Measurements from ENCODE around the gene ANKHD1. TPM values are rescaled to one million over a fixed set of nuclear protein-coding genes. Genes with fewer than 3 reads are reported as not detected.
A peak's percentile ranks its signal among the peaks of the same experiment; 100 is the strongest.

ANKHD1 gene
- total and polyA plus RNA-seq, 4 donors: 33.2 to 116 (median 60.1) TPM

DNA sequence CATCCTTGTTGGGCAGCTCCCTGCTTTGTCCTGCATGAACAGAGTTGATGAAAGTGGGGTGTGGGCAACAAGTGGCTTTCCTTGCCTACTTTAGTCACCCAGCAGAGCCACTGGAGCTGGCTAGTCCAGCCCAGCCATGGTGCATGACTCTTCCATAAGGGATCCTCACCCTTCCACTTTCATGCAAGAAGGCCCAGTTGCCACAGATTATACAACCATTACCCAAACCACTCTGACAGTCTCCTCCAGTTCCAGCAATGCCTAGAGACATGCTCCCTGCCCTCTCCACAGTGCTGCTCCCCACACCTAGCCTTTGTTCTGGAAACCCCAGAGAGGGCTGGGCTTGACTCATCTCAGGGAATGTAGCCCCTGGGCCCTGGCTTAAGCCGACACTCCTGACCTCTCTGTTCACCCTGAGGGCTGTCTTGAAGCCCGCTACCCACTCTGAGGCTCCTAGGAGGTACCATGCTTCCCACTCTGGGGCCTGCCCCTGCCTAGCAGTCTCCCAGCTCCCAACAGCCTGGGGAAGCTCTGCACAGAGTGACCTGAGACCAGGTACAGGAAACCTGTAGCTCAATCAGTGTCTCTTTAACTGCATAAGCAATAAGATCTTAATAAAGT is 166.9 kb downstream of the ANKHD1 start (continued):
- TF ChIP-seq REST (IDR thresholded peaks at IDR 0.05): no peak
- TF ChIP-seq RAD21 (IDR thresholded peaks at IDR 0.05): no peak

- DNase-seq (ENCODE audit: low spot score): no peak
- H3K27me3 ChIP-seq (ENCODE audit: control insufficient read depth in 4 of 4, insufficient read depth in 4 of 4, low read length in 3 of 4): no peaks in the 10 kb centered on the region
- peaks cover 6 to 20% (median 15%) of the 10 kb centered on the region in 4 donors for H3K36me3 ChIP-seq (ENCODE audit: control insufficient read depth in 4 of 4, insufficient read depth in 3 of 4, low read depth in 1 of 4, low read length in 3 of 4)
- no peak overlapping the region for H3K4me3 ChIP-seq (ENCODE audit: low read depth in 1 of 3, low read length in 3 of 3)
- no peaks in the 10 kb centered on the region for H3K9me3 ChIP-seq (ENCODE audit: control insufficient read depth in 4 of 4, low read length in 3 of 4)
- peak overlapping the region in 1 of 2 donors; percentile 52 for H3K9ac ChIP-seq (ENCODE audit: low read depth in 1 of 2, low read length in 2 of 2)
- H3K27ac ChIP-seq (ENCODE audit: low read depth in 1 of 2, low read length in 2 of 2): peak overlapping the region; percentile 27 to 44
- 57% methylated on average over 4 of the region's 4 CpGs for WGBS
- H3K4me1 ChIP-seq (ENCODE audit: control insufficient read depth in 4 of 4, insufficient read depth in 4 of 4, low read length in 3 of 4): peaks cover 17 to 68% (median 59%) of the 10 kb centered on the region in 4 donors
- TF ChIP-seq YY1 (IDR thresholded peaks at IDR 0.05) (no peak), ATF3 (IDR thresholded peaks at IDR 0.05) (no peak), HNF4A (conservative IDR thresholded peaks at IDR 0.05) (no peak), MAX (IDR thresholded peaks at IDR 0.05) (no peak), EGR1 (IDR thresholded peaks at IDR 0.05; ENCODE audit: low read depth in 2 of 2) (no peak)
Observed at GRCh38 chr5:140569197-140569596, 167.6 kb downstream of the ANKHD1 start.

- 91% methylated on average over 4 of the region's 4 CpGs for WGBS
- Histone ChIP-seq H3K9ac (ENCODE audit: low read depth in 1 of 2, low read length in 2 of 2) (no peak overlapping the region), H3K9me3 (ENCODE audit: control insufficient read depth in 4 of 4, low read length in 3 of 4) (no peaks in the 10 kb centered on the region), H3K4me1 (ENCODE audit: control insufficient read depth in 4 of 4, insufficient read depth in 4 of 4, low read length in 3 of 4) (peaks cover 20 to 75% (median 64%) of the 10 kb centered on the region in 4 donors), H3K36me3 (ENCODE audit: control insufficient read depth in 4 of 4, insufficient read depth in 3 of 4, low read depth in 1 of 4, low read length in 3 of 4) (peaks cover 6 to 20% (median 15%) of the 10 kb centered on the region in 4 donors), H3K27ac (ENCODE audit: low read depth in 1 of 2, low read length in 2 of 2) (peak overlapping the region in 1 of 2 donors; percentile 27), H3K4me3 (ENCODE audit: low read depth in 1 of 3, low read length in 3 of 3) (no peak overlapping the region), H3K27me3 (ENCODE audit: control insufficient read depth in 4 of 4, insufficient read depth in 4 of 4, low read length in 3 of 4) (no peaks in the 10 kb centered on the region)
- DNase-seq (ENCODE audit: low spot score): no peak
- TF ChIP-seq REST (IDR thresholded peaks at IDR 0.05) (no peak), SP1 (IDR thresholded peaks at IDR 0.05) (no peak), FOXA2 (IDR thresholded peaks at IDR 0.05) (no peak), NR2F2 (IDR thresholded peaks at IDR 0.05) (no peak), GABPA (IDR thresholded peaks at IDR 0.05 in 1 of 2, conservative IDR thresholded peaks at IDR 0.05 in 1 of 2) (no peak), ZBTB33 (IDR thresholded peaks at IDR 0.05) (no peak), ATF3 (IDR thresholded peaks at IDR 0.05) (no peak), FOXA1 (IDR thresholded peaks at IDR 0.05) (no peak), TAF1 (conservative IDR thresholded peaks at IDR 0.05) (no peak), RAD21 (IDR thresholded peaks at IDR 0.05) (no peak), EGR1 (IDR thresholded peaks at IDR 0.05; ENCODE audit: low read depth in 2 of 2) (no peak), JUND (IDR thresholded peaks at IDR 0.05) (no peak), HNF4A (conservative IDR thresholded peaks at IDR 0.05) (no peak), MAX (IDR thresholded peaks at IDR 0.05) (no peak), RXRA (IDR thresholded peaks at IDR 0.05) (no peak)
Observed at GRCh38 chr5:140570058-140570457, 168.4 kb downstream of the ANKHD1 start.
